Upper lobe of left lung (tissue), 6 donors: ENCODE results near the gene SCGB1D1. TPM values are rescaled to one million over a fixed set of nuclear protein-coding genes. Genes with fewer than 3 reads are reported as not detected.

Source experiments
- ATAC-seq, 2 donors: fragments of 200-7000 bp; cut with Tn5 transposase; one replicate each; pipeline ENCODE4 v1.9.1; 2022; ENCODE audit warnings: mild to moderate bottlenecking in 2 of 2, moderate library complexity in 2 of 2; ENCODE audit not compliant: low FRiP score in 2 of 2
- DNase-seq, 2 donors: peaks; one replicate each; pipeline ENCODE4 v3.0.0-alpha.2; 2019 to 2020
- H3K27ac ChIP-seq, 4 donors: fragments of 200-600 bp; sonication (generic); one replicate each; pipeline ENCODE4 v1.5.1; 2016 to 2019
- H3K27me3 ChIP-seq, 4 donors: fragments of 200-600 bp; sonication (generic); one replicate each; pipeline ENCODE4 v1.5.1; 2017 to 2019
- H3K36me3 ChIP-seq, 4 donors: fragments of 200-600 bp; sonication (generic); one replicate each; pipeline ENCODE4 v1.5.1; 2016 to 2019
- H3K4me1 ChIP-seq, 4 donors: fragments of 200-600 bp; sonication (generic); one replicate each; pipeline ENCODE4 v1.5.1; 2018 to 2019
- H3K4me3 ChIP-seq, 4 donors: fragments of 200-600 bp; sonication (generic); one replicate each; pipeline ENCODE4 v1.5.1; 2017 to 2019; ENCODE audit warnings: mild to moderate bottlenecking in 2 of 4, moderate library complexity in 1 of 4
- H3K9me3 ChIP-seq, 4 donors: fragments of 200-600 bp; sonication (generic); one replicate each; pipeline ENCODE4 v1.5.1; 2018 to 2019
- EP300 ChIP-seq, 4 donors: sonication (generic); formaldehyde crosslinking; IDR thresholded peaks; one replicate each; pipeline ENCODE4 v1.5.1; 2017; ENCODE audit warnings: antibody characterized with exemption in 4 of 4, control low read depth in 2 of 4
- POLR2A ChIP-seq, 4 donors: fragments of 450-650 bp; IDR thresholded peaks; one replicate each; pipeline ENCODE4 v1.5.1; 2016 to 2017; ENCODE audit warnings: antibody characterized with exemption in 4 of 4, mild to moderate bottlenecking in 2 of 4
- POLR2AphosphoS5 ChIP-seq, 2 donors: sonication (generic); formaldehyde crosslinking; IDR thresholded peaks; one replicate each; pipeline ENCODE4 v1.5.1; 2017; ENCODE audit warnings: antibody characterized with exemption in 2 of 2
- WGBS, 2 donors: methylation state at CpG; one replicate each; pipeline ENCODE4 v1.1.5; 2017 to 2018; 5-methylcytosine and 5-hydroxymethylcytosine counted together
- total RNA-seq, 6 donors: library from RNA; depleted of rRNA in 4 of 6; stranded (reverse); fragments of >200 nt in 4 of 6; gene quantifications; one replicate each; pipeline versions ENCODE4 v1.1.0 to v1.2.1, GENCODE V29; 2016 to 2021
- TF ChIP-seq, protein P1 (sequence below), 6 experiments: fragments of 450-650 bp in 4 of 6; fragments of 200-600 bp in 2 of 6; sonication (generic) in 2 of 6; IDR thresholded peaks; one replicate each; pipeline ENCODE4 v1.5.1; 2016 to 2019; ENCODE audit warnings: antibody characterized with exemption in 6 of 6
- donor health status: DM: no; HTN: no; CAD: no; lungs with moderate emphysema.
- donor health status: DM: no; HTN: yes; CAD: no; lungs with severe emphysema.

Gene SCGB1D1
- total RNA-seq, 6 donors from 2014 or later, result not detected

DNA sequence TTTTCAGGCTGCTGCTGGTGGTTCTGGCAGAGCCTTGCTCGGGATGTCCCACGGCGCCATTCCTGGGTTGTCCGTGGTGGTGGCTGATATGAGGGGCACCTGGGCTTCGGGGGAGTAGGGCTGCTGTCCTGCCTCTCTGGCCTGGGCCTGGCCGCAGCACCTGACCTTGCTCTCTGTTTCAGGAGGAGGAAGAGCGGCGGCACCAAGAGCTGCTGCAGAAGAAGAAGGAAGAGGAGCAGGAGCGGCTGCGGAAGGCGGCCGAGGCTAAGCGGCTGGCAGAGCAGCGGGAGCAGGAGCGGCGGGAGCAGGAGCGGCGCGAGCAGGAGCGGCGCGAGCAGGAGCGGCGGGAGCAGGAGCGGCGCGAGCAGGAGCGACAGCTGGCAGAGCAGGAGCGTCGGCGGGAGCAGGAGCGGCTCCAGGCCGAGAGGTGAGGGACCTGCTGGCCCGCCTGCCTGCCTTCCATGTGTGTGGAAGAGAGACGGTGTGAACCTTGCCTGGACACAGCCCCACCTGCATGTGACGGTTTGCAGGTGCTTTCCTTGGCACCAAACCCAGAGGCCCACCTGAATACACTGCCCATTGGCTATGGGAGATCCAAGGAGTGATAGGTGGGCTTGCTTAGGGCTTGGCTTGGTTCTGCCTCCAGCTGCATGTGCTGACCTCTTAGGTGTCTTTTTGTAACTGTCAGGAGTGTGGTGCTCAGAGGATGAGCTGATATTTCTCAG is 43.4 kb upstream of the SCGB1D1 start:
- Histone ChIP-seq H3K9me3 (no peaks in the 10 kb centered on the region), H3K4me3 (no peak overlapping the region), H3K4me1 (no peaks in the 10 kb centered on the region), H3K36me3 (peaks cover 18 to 92% (median 69%) of the 10 kb centered on the region in 4 donors), H3K27me3 (no peaks in the 10 kb centered on the region), H3K27ac (no peak overlapping the region)
- ATAC-seq, result no peak
- no peak for TF ChIP-seq POLR2AphosphoS5 (IDR thresholded peaks at IDR 0.05)
- TF ChIP-seq, protein P1, sequence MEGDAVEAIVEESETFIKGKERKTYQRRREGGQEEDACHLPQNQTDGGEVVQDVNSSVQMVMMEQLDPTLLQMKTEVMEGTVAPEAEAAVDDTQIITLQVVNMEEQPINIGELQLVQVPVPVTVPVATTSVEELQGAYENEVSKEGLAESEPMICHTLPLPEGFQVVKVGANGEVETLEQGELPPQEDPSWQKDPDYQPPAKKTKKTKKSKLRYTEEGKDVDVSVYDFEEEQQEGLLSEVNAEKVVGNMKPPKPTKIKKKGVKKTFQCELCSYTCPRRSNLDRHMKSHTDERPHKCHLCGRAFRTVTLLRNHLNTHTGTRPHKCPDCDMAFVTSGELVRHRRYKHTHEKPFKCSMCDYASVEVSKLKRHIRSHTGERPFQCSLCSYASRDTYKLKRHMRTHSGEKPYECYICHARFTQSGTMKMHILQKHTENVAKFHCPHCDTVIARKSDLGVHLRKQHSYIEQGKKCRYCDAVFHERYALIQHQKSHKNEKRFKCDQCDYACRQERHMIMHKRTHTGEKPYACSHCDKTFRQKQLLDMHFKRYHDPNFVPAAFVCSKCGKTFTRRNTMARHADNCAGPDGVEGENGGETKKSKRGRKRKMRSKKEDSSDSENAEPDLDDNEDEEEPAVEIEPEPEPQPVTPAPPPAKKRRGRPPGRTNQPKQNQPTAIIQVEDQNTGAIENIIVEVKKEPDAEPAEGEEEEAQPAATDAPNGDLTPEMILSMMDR (IDR thresholded peaks at IDR 0.05), result no peak
- TF ChIP-seq EP300 (IDR thresholded peaks at IDR 0.05), result no peak
- no peak for TF ChIP-seq POLR2A (IDR thresholded peaks at IDR 0.05)
- WGBS, 2 donors, result 93% methylated on average over 33 to 36 of the region's 36 CpGs
- DNase-seq, result no peak

DNA sequence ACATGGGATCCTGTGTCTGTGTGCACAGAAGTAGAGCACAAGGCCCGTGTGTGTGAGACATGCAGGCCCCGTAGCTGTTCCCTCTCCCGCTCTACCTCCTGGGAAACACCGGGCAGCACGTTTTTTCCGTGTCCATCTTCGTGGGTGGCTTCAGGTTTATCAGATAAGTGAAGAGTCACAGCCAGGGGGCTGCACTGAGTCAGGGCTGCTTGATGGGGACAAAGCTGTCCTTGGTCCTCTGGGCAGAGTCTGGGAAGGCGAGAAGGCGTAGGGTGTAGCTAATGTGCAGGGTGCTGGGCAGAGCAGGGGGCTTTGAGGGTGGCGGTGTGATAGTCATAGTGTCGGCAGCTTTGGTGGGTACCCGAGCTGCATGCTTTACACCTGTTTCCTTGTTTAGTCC is 42.5 kb upstream of the SCGB1D1 start:
- Histone ChIP-seq H3K9me3 (no peaks in the 10 kb centered on the region), H3K36me3 (peaks cover 18 to 92% (median 70%) of the 10 kb centered on the region in 4 donors), H3K27ac (no peak overlapping the region), H3K4me3 (no peak overlapping the region), H3K4me1 (no peaks in the 10 kb centered on the region), H3K27me3 (no peaks in the 10 kb centered on the region)
- DNase-seq (no peak), ATAC-seq (no peak)
- no peak for TF ChIP-seq POLR2A (IDR thresholded peaks at IDR 0.05)
- TF ChIP-seq POLR2AphosphoS5 (IDR thresholded peaks at IDR 0.05), result no peak
- TF ChIP-seq EP300 (IDR thresholded peaks at IDR 0.05), result no peak
- TF ChIP-seq, protein P1 (IDR thresholded peaks at IDR 0.05), result no peak
- WGBS, 2 donors, result 90 to 97% methylated on average over 12 of the region's 12 CpGs

DNA sequence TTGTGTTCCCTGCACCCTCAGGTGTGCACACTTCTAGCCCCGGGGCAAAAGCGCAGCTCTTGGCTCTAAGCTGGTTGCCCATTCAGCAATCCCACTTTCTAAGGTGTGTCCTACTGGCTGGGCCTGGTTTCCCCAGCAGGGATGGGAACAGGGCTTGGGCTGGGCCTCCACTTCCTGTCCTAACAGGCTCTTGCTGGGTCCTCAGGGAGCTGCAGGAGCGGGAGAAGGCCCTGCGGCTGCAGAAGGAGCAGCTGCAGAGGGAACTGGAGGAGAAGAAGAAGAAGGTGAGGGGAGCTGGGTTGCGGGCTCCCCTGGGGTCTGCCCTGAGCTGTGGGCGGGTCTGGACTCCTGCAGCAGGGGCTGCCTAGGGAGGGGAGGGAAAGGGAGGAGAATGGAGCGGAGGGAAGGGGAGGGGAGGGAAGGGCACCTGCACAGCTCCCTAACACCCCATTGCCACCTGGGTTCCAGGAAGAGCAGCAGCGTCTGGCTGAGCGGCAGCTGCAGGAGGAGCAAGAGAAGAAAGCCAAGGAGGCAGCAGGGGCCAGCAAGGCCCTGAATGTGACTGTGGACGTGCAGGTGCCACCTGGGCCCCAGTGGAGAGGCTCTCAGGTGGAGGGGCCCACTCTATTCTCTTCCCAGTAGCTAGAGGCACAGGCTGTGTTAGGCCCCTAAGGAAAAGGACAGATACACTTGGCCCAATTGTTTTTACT is 41.6 kb upstream of the SCGB1D1 start:
- Histone ChIP-seq H3K4me1 (no peaks in the 10 kb centered on the region), H3K9me3 (no peaks in the 10 kb centered on the region), H3K27me3 (no peaks in the 10 kb centered on the region), H3K36me3 (peaks cover 18 to 86% (median 71%) of the 10 kb centered on the region in 4 donors), H3K4me3 (no peak overlapping the region), H3K27ac (no peak overlapping the region)
- DNase-seq (no peak), ATAC-seq (no peak)
- TF ChIP-seq, protein P1 (IDR thresholded peaks at IDR 0.05), result no peak
- TF ChIP-seq POLR2AphosphoS5 (IDR thresholded peaks at IDR 0.05) (no peak), EP300 (IDR thresholded peaks at IDR 0.05) (no peak), POLR2A (IDR thresholded peaks at IDR 0.05) (no peak)
- 93 to 97% methylated on average over 9 to 10 of the region's 10 CpGs for WGBS, 2 donors

DNA sequence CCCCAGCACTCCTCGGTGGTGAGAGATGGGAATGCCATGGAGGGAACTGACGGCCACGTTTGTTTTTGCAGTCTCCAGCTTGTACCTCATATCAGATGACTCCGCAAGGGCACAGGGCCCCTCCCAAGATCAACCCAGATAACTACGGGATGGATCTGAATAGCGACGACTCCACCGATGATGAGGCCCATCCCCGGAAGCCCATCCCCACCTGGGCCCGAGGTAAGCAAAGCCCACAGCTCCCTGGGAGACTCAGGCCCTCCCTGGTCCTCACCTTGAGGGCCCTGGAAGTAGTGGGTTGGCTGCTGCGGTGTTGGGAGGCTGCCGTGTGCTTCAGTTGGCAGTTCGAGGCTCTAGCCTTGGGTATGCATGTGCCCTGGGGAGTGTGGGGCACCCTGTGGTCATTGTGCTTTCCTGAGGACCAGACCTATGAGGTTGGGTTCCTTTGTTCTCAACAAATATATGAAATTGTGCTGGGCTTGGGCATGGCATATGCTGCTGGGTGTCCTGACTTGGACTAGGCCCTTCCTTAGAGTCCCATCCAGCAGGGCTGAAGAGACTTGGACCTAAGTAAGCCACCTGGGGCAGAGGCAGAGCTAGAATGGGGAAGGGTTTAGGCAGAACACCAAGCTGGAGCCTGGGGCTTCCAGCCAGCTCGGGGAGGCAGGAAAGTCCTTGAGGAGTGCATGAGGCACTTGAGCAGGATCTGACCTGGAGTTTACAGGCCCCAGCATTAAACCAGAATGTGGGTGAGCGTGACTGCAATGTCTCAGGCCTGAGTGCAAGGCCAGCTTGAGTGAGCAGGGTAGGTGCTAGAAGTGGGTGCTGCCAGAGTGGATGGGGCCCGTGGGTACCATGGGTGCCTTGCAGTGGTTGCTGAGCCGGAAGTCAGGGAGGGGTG is 39.8 kb upstream of the SCGB1D1 start:
- 90% methylated on average over 8 to 17 of the region's 17 CpGs for WGBS, 2 donors
- ATAC-seq, result no peak

More for the DNA sequence above, 39.8 kb upstream of the SCGB1D1 start:
- no peak overlapping the region for H3K27ac ChIP-seq
- no peaks in the 10 kb centered on the region for H3K27me3 ChIP-seq
- peaks cover 11 to 75% (median 63%) of the 10 kb centered on the region in 4 donors for H3K36me3 ChIP-seq
- H3K4me3 ChIP-seq, result no peak overlapping the region
- H3K9me3 ChIP-seq, result no peaks in the 10 kb centered on the region
- TF ChIP-seq POLR2A (IDR thresholded peaks at IDR 0.05) (no peak), EP300 (IDR thresholded peaks at IDR 0.05) (no peak), POLR2AphosphoS5 (IDR thresholded peaks at IDR 0.05) (no peak)
- TF ChIP-seq, protein P1 (IDR thresholded peaks at IDR 0.05), result no peak
- no peak for DNase-seq
- no peaks in the 10 kb centered on the region for H3K4me1 ChIP-seq
